ENCODE results near the gene SLC25A10.

The SLC25A10 gene

GRCh38 chr17:81696218-81696941 is 15.7 kb upstream of the SLC25A10 start:
- TF ChIP-seq, protein P1, sequence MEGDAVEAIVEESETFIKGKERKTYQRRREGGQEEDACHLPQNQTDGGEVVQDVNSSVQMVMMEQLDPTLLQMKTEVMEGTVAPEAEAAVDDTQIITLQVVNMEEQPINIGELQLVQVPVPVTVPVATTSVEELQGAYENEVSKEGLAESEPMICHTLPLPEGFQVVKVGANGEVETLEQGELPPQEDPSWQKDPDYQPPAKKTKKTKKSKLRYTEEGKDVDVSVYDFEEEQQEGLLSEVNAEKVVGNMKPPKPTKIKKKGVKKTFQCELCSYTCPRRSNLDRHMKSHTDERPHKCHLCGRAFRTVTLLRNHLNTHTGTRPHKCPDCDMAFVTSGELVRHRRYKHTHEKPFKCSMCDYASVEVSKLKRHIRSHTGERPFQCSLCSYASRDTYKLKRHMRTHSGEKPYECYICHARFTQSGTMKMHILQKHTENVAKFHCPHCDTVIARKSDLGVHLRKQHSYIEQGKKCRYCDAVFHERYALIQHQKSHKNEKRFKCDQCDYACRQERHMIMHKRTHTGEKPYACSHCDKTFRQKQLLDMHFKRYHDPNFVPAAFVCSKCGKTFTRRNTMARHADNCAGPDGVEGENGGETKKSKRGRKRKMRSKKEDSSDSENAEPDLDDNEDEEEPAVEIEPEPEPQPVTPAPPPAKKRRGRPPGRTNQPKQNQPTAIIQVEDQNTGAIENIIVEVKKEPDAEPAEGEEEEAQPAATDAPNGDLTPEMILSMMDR (IDR thresholded peaks at IDR 0.05; ENCODE audit: low read depth, low read length, missing control alignments) = no peak
- in situ Hi-C loops (cut with HindIII; ENCODE audit: low sequenced_read_pairs) = no loop called here
- DNase-seq (ENCODE audit: low read depth) = no peak
- no peak overlapping the region for H3K4me3 ChIP-seq (ENCODE audit: low read depth, low read length)

- in situ Hi-C loops (cut with HindIII; ENCODE audit: low sequenced_read_pairs) = no loop called here
- no peak for DNase-seq (ENCODE audit: low read depth)
- TF ChIP-seq, protein P1 (IDR thresholded peaks at IDR 0.05; ENCODE audit: low read depth, low read length, missing control alignments) = no peak
- no peak overlapping the region for H3K4me3 ChIP-seq (ENCODE audit: low read depth, low read length)
Measured at GRCh38 chr17:81697261-81698044, 14.6 kb upstream of the SLC25A10 start.

GRCh38 chr17:81700353-81701287 is 11.5 kb upstream of the SLC25A10 start:
- TF ChIP-seq, protein P1 (IDR thresholded peaks at IDR 0.05; ENCODE audit: low read depth, low read length, missing control alignments) = no peak
- DNase-seq (ENCODE audit: low read depth) = no peak
- H3K4me3 ChIP-seq (ENCODE audit: low read depth, low read length) = no peak overlapping the region
- in situ Hi-C loops (cut with HindIII; ENCODE audit: low sequenced_read_pairs) = no loop called here

- no peak for DNase-seq (ENCODE audit: low read depth)
- H3K4me3 ChIP-seq (ENCODE audit: low read depth, low read length) = peak overlapping the region; percentile 89
- in situ Hi-C loops (cut with HindIII; ENCODE audit: low sequenced_read_pairs) = no loop called here
- TF ChIP-seq, protein P1 (IDR thresholded peaks at IDR 0.05; ENCODE audit: low read depth, low read length, missing control alignments) = no peak
Measured at GRCh38 chr17:81701288-81702071, 10.6 kb upstream of the SLC25A10 start.

GRCh38 chr17:81702934-81703746 is 8.9 kb upstream of the SLC25A10 start, which contains the start of gene MRPL12:
MRPL12 (plus strand) TSS chr17:81703367; CDS start chr17:81703502, 135 bp downstream.
- in situ Hi-C loops (cut with HindIII; ENCODE audit: low sequenced_read_pairs) = no loop called here
- TF ChIP-seq, protein P1 (IDR thresholded peaks at IDR 0.05; ENCODE audit: low read depth, low read length, missing control alignments) = no peak
- DNase-seq (ENCODE audit: low read depth) = peak; percentile 80
- H3K4me3 ChIP-seq (ENCODE audit: low read depth, low read length) = peak within 1 kb of the TSS; percentile 89
